Stimulated activated CD4-positive, alpha-beta T cell treated with anti-CD3 and anti-CD28 coated beads, Interleukin-12 subunit alpha, Interleukin-12 subunit beta, amount 100 ng/mL, for 4 hours (primary cell): ENCODE results near the gene SETX.

ENCODE experiments used
- DNase-seq: peaks from one replicate; pipeline ENCODE4 v3.0.0-alpha.2; 2020

SETX gene

DNA sequence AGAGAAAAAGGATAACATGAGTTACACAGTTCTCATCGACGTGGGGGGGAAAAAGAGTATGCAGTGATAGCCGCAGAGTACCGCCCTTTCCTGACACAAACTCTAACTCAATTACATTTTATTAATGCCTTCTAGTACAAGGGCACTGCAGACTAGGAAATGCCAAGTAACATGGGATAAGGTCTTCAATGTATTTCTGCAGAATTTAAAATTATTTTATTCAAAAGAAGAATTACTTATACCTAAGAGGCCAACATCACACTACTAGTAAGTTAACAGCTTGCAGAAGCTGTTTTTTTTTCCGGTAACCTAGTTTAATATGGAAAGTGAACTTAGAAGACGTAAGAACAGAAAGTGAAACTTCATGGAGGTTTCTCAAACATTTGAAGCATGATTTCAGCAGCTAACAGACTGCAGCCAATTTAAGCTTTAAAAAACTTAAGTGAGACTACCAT, 3.9 kb downstream of the SETX start:
- no peak for DNase-seq

DNA sequence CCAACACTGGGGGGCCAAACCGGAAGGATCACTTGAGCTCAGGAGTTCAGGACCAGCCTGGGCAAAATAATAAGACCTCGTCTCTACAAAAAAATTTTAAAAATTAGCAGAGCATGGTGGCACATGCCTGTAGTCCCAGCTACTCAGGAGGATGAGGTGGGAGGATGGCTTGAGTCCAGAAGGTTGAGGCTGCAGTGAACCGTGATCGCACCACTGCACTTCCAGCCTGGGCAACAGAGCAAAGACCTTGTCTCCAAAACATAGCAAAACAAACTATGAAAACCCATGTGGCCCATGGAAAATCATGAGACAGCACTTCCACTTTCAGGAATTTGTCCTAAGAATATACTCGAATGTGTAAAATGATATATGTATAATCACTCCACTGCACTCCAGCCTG, 6.1 kb downstream of the SETX start:
- DNase-seq = no peak

DNA sequence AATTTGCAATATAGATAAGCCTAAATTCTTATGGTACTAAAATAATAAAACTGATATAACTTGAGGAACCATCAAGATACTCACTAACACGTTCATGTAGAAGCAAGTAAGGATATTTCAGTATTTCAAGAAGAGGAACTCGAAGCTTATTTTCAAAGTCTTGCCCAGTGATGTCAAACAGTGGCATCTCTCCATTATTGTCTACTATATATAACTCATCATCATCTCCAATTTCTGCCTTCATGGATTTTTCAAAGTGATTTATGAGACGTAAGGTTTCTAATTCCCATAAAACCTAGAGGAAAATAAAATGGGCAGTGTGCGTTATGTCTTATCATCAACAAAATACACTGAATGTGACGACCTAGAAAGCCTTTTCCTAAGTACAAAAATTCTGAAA, 8.6 kb downstream of the SETX start:
- DNase-seq = no peak

DNA sequence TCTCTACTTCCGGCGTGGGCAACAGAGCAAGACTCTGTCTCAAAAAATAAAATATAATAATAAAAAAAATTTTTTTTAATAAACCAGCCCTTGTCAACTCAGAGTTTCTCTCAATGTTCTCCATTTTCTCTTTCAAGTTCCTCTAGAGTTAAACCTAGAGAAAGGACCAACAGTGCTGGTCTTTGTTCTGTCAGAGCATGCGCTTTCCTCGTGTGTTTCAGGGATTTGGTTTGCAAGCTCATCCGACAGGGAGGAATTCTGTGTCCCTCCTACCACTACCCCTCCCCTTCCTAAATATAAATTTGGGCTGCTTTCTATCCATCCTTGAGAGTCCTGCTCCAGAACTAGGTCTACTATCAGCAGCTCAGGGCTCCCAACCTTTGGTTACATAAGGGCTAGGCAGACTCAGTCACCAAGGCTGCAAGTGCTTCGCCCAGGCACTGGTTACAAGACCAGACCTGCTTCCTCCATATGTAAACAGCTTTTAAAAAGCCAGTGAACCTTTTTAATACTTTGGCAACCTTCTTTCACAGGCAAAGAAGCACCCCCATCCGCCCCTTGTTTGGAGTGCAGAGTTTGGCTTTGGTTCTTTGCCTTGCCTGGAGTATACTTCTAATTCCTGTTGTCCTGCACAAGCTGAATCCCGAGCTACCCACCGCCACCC, 13.5 kb downstream of the SETX start:
- no peak for DNase-seq

DNA sequence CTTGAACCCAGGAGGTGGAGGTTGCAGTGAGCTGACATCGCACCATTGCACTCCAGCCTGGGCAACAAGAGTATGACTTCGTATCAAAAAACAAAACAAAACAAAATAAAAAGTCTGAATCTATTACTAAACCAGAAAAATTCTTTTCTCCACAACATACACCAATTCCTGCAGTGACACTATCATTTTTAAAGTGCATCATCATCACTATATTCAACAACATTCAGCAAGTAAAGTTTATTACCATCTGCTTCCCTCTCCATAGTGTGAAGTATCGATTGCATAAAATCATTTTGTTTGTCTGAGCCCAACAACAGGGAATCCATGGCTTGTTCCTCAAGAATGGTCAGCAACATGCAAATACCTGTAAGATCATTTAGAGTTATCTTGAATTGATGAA, 20.4 kb downstream of the SETX start:
- DNase-seq = no peak

DNA sequence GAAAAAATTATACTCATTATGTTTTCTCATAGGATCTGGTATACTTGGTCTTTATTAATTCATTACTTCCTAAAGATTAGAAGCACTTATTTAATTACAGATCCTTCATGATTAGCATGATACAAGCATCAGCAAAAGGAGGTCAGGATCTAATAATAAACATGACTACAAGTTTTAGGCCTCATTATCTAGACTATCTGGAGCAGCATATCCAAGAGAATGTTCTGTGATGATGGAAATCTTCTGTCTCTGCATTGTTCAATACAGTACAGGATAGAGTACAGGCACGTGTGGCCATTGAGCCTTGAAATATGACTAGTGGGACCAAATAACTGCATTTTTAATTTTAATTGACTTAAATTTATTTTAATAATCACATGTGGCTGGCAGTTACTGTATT, 21.2 kb downstream of the SETX start:
- DNase-seq = no peak

DNA sequence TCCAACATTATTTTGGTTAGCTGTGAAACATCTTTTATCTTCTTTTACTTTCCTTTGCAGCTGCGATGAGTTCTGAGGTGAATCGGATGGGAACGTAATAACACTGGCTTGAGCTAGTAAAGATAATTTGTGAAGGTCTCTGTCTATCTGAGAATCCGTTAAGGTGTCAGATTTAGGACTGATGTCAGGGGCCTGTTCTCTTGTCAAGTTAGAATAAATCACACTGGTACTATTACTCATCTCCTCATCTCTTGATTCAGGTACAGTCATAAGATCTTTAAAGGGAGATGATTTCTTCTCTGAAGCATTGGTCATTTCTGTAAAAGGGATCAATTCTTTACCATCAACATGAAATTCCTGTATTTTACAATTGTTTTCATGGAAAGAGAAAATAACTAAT, 26.2 kb downstream of the SETX start:
- no peak for DNase-seq

DNA sequence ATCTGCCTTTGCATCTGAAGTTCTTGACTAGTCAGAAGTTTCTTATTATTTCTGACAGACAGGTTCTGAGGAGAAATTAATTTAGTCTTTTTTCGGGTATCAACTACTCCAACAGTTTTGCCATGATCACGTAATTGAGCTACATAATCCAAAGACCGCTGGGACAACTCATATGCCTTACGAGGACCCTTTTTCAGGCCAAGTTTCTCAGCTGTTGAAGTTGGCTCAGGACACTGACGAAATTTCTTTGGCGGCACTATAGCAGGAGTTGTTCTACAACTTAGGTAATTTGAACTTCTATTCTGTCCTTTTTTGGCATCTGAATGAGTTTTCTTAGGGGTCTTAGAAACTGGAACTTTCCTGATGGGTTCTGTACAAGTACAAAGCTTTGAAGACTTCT, 27.2 kb downstream of the SETX start:
- DNase-seq = no peak

DNA sequence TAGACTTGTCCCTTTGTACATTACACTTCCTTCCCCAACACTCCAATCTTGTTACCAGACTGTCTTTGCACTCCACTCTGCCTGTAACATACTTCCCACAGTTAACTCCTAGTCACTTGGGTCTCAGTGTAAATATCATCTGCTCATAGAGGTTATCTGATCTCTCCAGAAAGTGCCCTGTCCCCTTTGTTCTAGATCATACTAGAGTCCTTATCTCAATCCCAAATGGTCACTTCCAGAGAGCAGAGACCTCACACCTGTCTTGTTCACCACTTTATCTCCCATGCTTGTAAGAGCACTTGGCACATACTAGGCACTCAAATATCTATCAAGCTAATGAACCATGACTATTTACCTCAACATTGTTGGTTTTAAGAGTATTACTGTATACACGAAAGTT, 30.4 kb downstream of the SETX start:
- DNase-seq = no peak

DNA sequence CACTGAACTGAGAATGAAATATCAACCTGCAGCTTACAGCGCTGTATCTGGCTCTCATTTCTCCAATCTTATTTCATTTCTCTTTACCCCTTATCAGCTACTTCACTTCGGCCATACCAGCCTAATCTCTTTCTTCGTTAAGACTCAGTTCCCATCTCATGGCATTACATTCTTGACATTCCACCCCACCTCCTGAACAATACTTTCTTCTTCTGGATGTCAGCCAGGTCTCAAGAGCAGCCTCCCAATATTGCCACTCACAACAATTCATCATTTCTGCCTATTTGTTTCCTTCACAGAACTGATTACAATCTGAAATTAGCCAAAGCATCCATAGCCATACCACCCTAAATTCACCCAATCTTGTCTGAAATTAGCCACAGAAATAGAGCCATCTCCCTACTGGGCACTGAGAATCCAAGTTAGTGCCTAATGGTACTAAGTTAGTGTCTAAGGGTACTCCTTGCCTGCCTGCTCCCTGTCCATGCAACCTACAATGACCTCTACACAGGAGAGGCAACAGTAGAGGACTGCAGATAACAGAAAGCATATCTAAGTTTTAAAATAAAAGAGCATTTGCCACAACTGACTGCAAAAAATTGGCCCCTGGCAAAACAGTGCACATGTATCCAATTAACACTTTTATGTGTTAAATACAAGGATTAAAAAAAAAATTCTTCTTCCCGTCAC, 35.2 kb downstream of the SETX start:
- DNase-seq = no peak

DNA sequence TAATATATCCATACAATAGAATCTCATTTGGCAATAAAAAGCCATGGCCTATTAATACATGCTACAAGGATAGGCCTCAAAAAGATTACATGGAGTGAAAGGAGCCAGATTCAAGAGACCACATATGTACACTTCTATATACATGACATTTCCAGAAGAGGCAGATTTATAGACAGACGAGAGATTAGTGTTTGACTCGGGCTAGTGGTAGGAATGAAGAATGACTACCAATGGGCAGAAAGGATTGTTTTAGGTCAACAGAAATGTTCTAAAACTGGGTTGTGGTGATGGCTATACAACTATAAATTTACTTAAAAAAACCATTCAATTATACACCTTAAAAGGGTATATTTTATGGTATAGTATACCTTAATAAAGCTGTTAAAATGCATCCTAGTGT, 41.9 kb downstream of the SETX start:
- no peak for DNase-seq

DNA sequence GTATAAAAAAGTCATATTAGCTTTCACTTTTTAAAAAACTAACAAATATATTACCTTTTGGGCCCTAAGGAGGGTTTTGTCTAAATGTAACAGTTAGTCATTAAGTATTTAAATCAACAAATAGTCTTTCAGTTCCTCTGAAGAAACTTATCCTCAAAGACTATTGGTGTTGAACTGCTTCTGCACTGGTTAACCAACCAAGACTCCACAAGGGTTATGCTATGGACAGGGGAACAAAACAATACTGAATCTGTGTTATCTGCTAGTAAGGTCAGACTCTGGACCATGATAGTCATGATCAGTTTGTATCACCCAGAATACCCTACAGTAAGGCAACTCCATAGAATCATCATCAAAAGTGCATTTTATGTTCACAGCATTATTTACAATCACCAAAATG, 42.4 kb downstream of the SETX start:
- no peak for DNase-seq

DNA sequence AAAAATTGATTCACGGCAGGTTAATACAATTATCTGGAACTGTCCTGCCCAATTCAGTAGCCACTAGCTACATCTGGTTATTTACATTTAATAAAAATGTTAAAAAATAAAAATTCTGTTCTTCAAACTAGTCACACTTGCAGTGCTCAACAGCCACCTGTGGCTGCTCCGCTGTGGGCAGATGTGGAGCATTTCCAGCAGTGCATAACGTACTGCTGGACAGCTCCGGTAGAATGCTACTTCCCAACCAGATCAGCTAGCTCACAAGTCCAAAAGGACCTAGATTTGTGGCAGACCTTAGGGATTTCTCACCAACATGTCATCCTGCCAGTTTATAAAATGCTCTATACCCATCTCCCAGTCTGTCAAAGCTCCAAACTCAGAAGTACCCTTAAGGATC, 42.8 kb downstream of the SETX start:
- no peak for DNase-seq

DNA sequence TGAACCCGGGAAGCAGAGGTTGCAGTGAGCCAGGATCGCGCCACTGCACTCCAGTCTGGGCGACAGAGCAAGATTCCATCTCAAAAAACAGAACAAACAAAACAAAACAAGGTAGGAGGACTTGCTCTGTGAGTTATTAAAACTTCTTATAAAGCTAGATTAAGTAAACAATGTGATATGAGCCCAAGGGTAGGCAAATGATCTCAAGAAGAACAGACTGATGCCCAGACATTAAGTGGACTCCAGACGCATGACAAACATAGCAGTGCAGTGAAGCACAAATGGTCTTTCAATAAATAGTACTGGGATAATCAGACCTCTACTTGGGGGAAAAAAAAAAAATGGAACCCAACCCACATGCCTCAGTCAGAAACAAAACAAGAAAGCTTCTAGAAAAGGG, 45.7 kb downstream of the SETX start:
- no peak for DNase-seq

DNA sequence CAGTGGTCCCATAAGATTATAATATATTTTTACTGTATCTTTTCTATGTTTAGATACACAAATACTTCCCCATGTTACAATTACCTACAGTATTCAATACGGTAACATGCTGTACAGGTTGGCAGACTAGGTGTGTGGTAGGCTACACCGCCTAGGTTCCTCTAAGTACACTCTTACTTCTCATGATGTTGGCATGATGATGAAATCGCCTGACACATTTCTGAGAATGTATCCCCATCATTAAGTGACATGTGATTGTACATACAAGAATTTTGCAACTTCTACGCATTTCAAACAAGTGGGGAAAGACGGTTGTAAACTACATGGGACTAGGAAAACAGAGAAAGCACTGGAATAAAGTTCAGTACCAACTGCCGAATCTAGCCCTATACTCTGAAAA, 53.3 kb downstream of the SETX start:
- DNase-seq = no peak

DNA sequence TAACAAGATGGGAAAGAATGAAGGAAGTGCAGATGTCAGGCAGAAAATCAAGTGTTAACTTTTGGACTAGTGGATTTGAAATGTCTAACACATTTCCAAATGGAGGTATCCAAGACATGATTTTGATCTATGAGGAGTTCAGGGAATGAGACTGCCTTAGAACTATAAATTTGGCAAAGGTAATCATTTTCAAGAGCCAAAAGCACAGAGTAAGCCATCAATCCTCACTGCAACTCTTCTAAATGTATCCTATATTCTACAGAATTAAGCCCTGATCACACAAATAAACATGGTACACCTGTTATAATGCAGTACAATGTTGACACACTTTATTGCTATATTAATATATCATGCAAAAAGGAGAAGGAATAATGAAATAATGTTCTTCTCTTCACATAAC, 55.6 kb downstream of the SETX start:
- no peak for DNase-seq

DNA sequence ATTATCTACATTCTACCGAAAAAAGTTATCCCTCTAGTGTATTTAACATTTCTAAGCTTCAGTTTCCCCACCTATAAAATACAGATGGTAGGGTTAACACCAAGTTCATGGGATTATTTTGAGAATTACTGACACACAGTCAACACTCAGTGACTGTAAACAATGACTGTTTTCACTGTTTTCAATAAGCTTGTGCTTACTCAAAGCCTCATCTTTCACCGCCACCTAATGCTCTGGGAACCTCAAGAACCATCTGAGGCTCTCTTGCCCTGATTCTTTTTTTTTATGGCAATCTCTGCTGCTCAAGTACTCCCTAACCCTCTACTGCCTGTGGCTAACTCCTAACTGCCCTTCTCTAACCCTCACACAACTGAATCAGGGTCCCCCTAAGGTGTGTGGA, 59.6 kb downstream of the SETX start:
- no peak for DNase-seq

DNA sequence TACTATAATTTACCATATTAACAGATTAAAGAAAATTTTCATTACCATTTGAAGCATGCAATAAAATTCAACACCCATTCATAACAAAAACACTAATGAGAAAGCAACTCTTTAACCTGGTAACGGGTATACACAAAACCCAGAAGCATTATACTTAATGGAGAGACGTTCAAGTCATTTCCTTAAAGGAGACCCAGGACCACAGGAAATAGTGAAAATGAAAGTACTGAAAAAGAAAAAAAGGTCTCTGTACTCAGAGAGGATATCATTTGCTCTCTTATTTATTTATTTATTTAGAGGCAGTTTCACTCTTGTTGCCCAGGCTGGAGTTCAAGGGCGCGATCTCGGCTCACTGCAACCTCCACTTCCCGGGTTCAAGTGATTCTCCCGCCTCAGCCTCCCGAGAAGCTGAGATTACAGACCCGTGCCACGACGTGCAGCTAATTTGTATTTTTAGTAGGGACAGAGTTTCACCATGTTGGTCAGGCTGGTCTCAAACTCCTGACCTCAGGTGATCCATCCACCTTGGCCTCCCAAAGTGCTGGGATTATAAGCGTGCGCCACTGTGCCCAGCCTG, 61.6 kb downstream of the SETX start:
- no peak for DNase-seq

DNA sequence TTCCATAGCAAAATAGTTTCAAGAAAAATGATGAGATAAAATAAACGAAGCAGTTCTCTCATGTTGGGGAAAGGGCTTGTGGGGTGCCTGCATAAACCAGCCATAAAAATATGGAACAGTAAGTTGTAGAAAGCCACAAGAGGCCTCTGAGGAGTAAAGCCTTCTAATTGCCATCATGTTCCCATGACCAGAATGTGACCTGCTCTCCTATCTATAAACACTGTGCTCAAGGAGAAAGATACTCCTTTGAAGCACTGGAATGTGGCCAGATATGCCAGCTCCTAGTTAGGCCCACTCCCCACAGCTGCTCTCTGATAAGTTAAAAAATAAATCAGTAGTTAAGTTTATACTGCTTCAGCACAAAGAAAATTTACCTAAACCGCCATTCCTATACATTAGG, 65.8 kb downstream of the SETX start:
- no peak for DNase-seq

DNA sequence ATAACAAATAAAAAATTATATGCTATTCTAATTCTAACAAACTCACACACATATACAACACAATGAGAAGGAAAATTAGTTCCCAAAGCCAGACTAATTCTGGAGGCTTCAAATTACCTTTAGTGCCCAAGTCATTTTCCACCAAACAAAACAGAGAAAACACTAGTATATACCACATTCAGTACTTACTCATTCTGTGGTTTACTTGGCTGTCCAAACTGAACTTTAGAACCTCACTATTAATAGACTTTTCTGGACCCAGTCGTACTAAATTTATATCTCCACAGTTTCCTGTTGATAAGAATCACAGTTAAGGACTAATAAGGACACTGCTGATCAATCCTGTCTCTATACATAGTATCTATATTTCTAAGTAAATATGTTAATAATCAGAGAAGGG, 66.4 kb downstream of the SETX start:
- no peak for DNase-seq

DNA sequence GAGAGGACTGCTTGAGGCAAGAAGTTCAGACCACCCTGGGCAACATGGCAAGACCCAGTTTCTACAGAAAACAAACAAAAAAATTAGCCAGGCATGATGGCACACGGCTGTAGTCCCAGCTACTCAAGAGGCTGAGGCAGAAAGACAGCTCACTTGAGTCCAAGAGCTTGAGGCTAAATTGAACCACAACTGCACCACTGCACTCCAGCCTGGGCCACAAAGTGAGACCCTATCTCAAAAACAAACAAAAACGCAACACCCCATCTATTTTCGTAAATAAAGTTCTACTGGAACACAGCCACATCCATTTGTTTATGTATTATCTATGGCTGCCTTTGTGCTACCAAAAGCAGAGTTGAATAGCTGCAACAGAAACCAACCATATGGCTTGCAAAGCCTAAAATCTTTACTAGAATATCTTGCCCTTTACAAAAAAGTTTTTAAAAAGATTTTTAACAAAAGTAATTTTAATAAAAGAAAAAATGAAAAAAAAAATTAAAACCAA, 67.5 kb downstream of the SETX start:
- no peak for DNase-seq

DNA sequence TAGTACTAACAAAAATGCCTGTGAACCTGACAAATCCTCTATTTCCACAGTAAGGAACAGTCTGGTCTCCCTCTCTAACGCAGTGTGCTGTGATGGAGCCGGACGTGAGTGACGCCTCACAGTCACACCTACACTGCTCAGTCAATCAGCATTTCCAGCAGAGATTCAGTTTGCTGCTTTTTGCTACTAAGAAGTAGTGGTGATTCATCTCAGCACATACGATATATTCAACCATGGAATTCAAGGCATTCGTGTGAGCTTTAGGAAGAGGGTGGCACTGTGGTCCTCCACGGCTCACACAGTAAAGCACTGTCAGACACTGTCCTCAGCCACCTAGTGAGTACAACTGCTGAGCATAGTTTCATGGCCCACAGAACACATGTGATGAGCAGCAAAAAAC, 70.9 kb downstream of the SETX start:
- DNase-seq = no peak

DNA sequence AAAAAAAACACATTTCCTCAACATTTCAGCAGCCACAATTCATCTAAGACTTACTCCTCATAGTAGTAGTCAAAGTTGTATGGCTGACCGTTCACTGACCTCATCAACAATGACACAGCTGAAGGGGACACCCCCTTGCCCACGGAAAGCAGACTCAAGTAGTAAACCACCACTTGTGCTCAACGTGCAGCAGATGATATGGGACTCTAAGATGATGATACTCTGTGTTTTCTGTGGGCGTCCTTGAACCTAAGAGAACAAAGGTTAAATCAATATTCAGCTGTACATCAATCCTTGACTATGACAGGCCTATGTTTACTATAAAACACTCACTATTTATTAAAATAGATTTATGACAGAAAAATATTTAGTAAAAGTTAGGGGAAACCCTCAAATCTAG, 71.6 kb downstream of the SETX start:
- no peak for DNase-seq

DNA sequence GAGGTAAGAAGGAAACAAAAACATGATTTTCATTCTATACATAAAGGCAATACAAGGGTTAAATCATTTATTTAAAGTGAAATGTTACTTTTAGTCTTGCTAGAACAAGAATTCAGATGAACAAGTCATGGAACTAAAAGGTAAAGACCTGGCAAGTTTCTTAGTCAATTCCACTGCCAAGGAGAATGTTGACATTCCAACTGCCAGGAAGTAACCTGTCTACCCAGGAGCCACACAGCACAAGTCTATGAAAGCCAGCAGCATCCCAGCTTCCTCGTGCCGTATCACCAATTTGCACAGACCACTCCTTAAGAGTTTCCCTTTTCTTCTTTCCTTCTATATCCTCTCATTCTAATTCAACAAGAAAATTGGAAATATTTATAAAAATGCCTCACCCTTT, 79.9 kb downstream of the SETX start:
- no peak for DNase-seq
